LNCaP clone FGC (cell line): ENCODE measurements around the gene AATK.

ENCODE experiments used
- DNase-seq: peaks from one replicate; pipeline ENCODE4 v3.0.0-alpha.2; 2011; ENCODE audit warnings: low read depth
- H3K4me3 ChIP-seq: 2 replicates; pipeline ENCODE4 v1.5.1; 2011; ENCODE audit warnings: mild to moderate bottlenecking, low read depth, low read length, control low read depth
- CTCF ChIP-seq: IDR thresholded peaks from 2 replicates; pipeline ENCODE4 v1.5.1; 2012; ENCODE audit warnings: mild to moderate bottlenecking; ENCODE audit not compliant: control insufficient read depth, insufficient read depth; ENCODE audit errors: extremely low read depth

AATK gene

GRCh38 chr17:81134064-81134781 is 31.8 kb downstream of the AATK start:
- DNase-seq: no peak
- H3K4me3 ChIP-seq: no peak overlapping the region
- no peak for TF ChIP-seq CTCF

- H3K4me3 ChIP-seq: no peak overlapping the region
- TF ChIP-seq CTCF: no peak
- DNase-seq: no peak
These were observed 33.0 kb downstream of the AATK start for GRCh38 chr17:81132770-81133723.

- H3K4me3 ChIP-seq: no peak overlapping the region
- TF ChIP-seq CTCF: no peak
- DNase-seq: no peak
These were observed 33.9 kb downstream of the AATK start for GRCh38 chr17:81132197-81132540.

GRCh38 chr17:81131486-81132196 is 34.4 kb downstream of the AATK start:
- DNase-seq: no peak
- TF ChIP-seq CTCF: no peak
- no peak overlapping the region for H3K4me3 ChIP-seq

GRCh38 chr17:81130385-81131361 is 35.3 kb downstream of the AATK start:
- no peak overlapping the region for H3K4me3 ChIP-seq
- TF ChIP-seq CTCF: no peak
- DNase-seq: no peak

- no peak for TF ChIP-seq CTCF
- DNase-seq: no peak
- no peak overlapping the region for H3K4me3 ChIP-seq
These were observed 36.2 kb downstream of the AATK start for GRCh38 chr17:81129711-81130367.
